ENCODE measurements around the gene RAPGEFL1. TPM values are rescaled to one million over a fixed set of nuclear protein-coding genes. Genes with fewer than 3 reads are reported as not detected.
"Not testable (repeated sequence)": the region's sequence is repeated elsewhere in the genome, so short reads cannot be mapped to it uniquely, and the experiment has no call there.

Gene RAPGEFL1
- total and polyA plus RNA-seq, 4 donors = 0.82 to 3.2 (median 1.4) TPM

GRCh38 chr17:40219594-40220338, 42.5 kb downstream of the RAPGEFL1 start:
- Histone ChIP-seq H3K36me3 (ENCODE audit: control insufficient read depth in 4 of 4, insufficient read depth in 3 of 4, low read depth in 1 of 4, low read length in 3 of 4) (no peaks in the 10 kb centered on the region), H3K27me3 (ENCODE audit: control insufficient read depth in 4 of 4, insufficient read depth in 4 of 4, low read length in 3 of 4) (no peaks in the 10 kb centered on the region), H3K9me3 (ENCODE audit: control insufficient read depth in 4 of 4, low read length in 3 of 4) (no peaks in the 10 kb centered on the region), H3K4me1 (ENCODE audit: control insufficient read depth in 4 of 4, insufficient read depth in 4 of 4, low read length in 3 of 4) (peaks cover 1 to 8% (median 6%) of the 10 kb centered on the region in 4 donors), H3K4me3 (ENCODE audit: low read depth in 1 of 3, low read length in 3 of 3) (peak overlapping the region; percentile 59 to 93 (median 82)), H3K27ac (ENCODE audit: low read depth in 1 of 2, low read length in 2 of 2) (peak overlapping the region; percentile 81 to 96), H3K9ac (ENCODE audit: low read depth in 1 of 2, low read length in 2 of 2) (peak overlapping the region; percentile 3 to 23)
- TF ChIP-seq MAX (IDR thresholded peaks at IDR 0.05) (no peak), HNF4G (IDR thresholded peaks at IDR 0.05) (no peak), SP1 (IDR thresholded peaks at IDR 0.05) (no peak), NR2F2 (IDR thresholded peaks at IDR 0.05) (no peak)
- 5% methylated on average over 24 of the region's 24 CpGs for WGBS
- DNase-seq (ENCODE audit: low spot score) = no peak

- DNase-seq (ENCODE audit: low spot score) = no peak
- no peak overlapping the region for H3K4me3 ChIP-seq (ENCODE audit: low read depth in 1 of 3, low read length in 3 of 3)
These were observed 47.7 kb downstream of the RAPGEFL1 start for GRCh38 chr17:40224718-40225550.

GRCh38 chr17:40229146-40229545, 51.9 kb downstream of the RAPGEFL1 start:
- not testable (repeated sequence) for H3K4me1 ChIP-seq (ENCODE audit: control insufficient read depth in 4 of 4, insufficient read depth in 4 of 4, low read length in 3 of 4); H3K4me3 ChIP-seq (ENCODE audit: low read depth in 1 of 3, low read length in 3 of 3); H3K27ac ChIP-seq (ENCODE audit: low read depth in 1 of 2, low read length in 2 of 2); H3K9ac ChIP-seq (ENCODE audit: low read depth in 1 of 2, low read length in 2 of 2); H3K9me3 ChIP-seq (ENCODE audit: control insufficient read depth in 4 of 4, low read length in 3 of 4); H3K27me3 ChIP-seq (ENCODE audit: control insufficient read depth in 4 of 4, insufficient read depth in 4 of 4, low read length in 3 of 4); H3K36me3 ChIP-seq (ENCODE audit: control insufficient read depth in 4 of 4, insufficient read depth in 3 of 4, low read depth in 1 of 4, low read length in 3 of 4); DNase-seq (ENCODE audit: low spot score)
- WGBS = 98% methylated on average over 14 of the region's 14 CpGs

More at GRCh38 chr17:40224718-40225550, 47.7 kb downstream of the RAPGEFL1 start:
- H3K4me1 ChIP-seq (ENCODE audit: control insufficient read depth in 4 of 4, insufficient read depth in 4 of 4, low read length in 3 of 4) = peaks cover 1 to 4% (median 4%) of the 10 kb centered on the region in 4 donors
- no peak overlapping the region for H3K27ac ChIP-seq (ENCODE audit: low read depth in 1 of 2, low read length in 2 of 2)
- no peak for TF ChIP-seq GABPA (IDR thresholded peaks at IDR 0.05 in 1 of 2, conservative IDR thresholded peaks at IDR 0.05 in 1 of 2)
- no peak for TF ChIP-seq YY1 (IDR thresholded peaks at IDR 0.05)
- no peak for TF ChIP-seq FOXA2 (IDR thresholded peaks at IDR 0.05)
- TF ChIP-seq HNF4A (conservative IDR thresholded peaks at IDR 0.05) = no peak
- no peak for TF ChIP-seq NR2F2 (IDR thresholded peaks at IDR 0.05)
- TF ChIP-seq EGR1 (IDR thresholded peaks at IDR 0.05; ENCODE audit: low read depth in 2 of 2) = no peak
- no peak for TF ChIP-seq SP1 (IDR thresholded peaks at IDR 0.05)
- TF ChIP-seq RXRA (IDR thresholded peaks at IDR 0.05) = no peak
- TF ChIP-seq RAD21 (IDR thresholded peaks at IDR 0.05) = no peak
- TF ChIP-seq CTCF (IDR thresholded peaks at IDR 0.05; ENCODE audit: low read depth, low read length, missing input control) = no peak
- TF ChIP-seq TAF1 (conservative IDR thresholded peaks at IDR 0.05) = no peak
- TF ChIP-seq HNF4G (IDR thresholded peaks at IDR 0.05) = no peak
- TF ChIP-seq MAX (IDR thresholded peaks at IDR 0.05) = no peak
- TF ChIP-seq JUND (IDR thresholded peaks at IDR 0.05) = no peak
- no peak for TF ChIP-seq ATF3 (IDR thresholded peaks at IDR 0.05)
- WGBS = 89% methylated on average over 5 of the region's 5 CpGs
- no peaks in the 10 kb centered on the region for H3K27me3 ChIP-seq (ENCODE audit: control insufficient read depth in 4 of 4, insufficient read depth in 4 of 4, low read length in 3 of 4)
- peaks cover 0 to 3% (median under 1%) of the 10 kb centered on the region in 4 donors for H3K36me3 ChIP-seq (ENCODE audit: control insufficient read depth in 4 of 4, insufficient read depth in 3 of 4, low read depth in 1 of 4, low read length in 3 of 4)
- no peaks in the 10 kb centered on the region for H3K9me3 ChIP-seq (ENCODE audit: control insufficient read depth in 4 of 4, low read length in 3 of 4)
- H3K9ac ChIP-seq (ENCODE audit: low read depth in 1 of 2, low read length in 2 of 2) = no peak overlapping the region

Measured in liver (tissue), 9 donors.